ENCODE data around the gene ZDHHC4.

ZDHHC4 gene

DNA sequence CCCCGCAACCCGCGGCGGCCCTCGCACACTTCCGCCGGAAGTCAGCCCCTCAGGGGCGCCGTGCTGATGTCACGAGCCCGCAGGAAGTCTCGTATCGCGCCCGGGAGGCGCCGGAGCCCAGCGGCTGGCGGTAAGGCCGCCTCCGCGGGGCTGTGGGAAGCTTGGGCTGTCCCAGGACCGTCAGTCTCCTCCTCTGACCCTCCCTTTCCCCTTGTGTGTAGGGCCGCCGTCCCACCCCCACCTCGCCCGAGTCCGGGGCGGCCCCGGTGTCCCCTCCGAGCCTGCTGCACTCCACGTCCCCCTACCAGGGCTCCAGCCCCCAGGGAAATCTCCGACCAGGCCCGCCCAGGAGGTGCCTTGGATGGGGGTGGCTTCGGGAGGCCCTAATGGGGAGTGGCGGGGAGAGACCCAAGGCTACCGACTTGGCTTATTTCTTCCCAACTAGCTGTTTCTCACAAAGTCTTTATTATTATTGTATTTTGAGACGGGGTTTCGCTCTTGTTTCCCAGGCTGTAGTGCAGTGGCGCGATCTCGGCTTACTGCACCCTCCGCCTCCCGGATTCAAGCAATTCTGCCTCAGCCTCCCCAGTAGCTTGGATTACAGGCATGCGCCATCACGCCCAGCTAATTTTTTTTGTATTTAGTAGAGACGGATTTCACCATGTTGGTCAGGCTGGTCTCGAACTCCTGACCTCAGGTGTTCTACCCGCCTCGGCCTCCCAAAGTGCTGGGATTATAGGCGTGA lies at the start of gene ZDHHC4:
Gene ZDHHC4, plus strand, starts transcription at position 86 of the 745 bp plus-strand sequence. CDS start 3,108 bp downstream, outside the sequence.
- H3K27me3 ChIP-seq (ENCODE audit: insufficient read depth, low read length), result no peaks in the 10 kb centered on the region
- peak within 1 kb of the TSS; percentile 92 for H2AFZ ChIP-seq (ENCODE audit: low read length, unreplicated experiment)
- peak within 1 kb of the TSS; percentile 83 for H3K4me3 ChIP-seq (ENCODE audit: low read depth, low read length)
- peaks cover 8% of the 10 kb centered on the region for H3K79me2 ChIP-seq (ENCODE audit: control insufficient read depth, insufficient read depth, low read length, unreplicated experiment)
- H3K4me1 ChIP-seq (ENCODE audit: control insufficient read depth, insufficient read depth, low read length, unreplicated experiment), result no peaks in the 10 kb centered on the region
- peak within 1 kb of the TSS; percentile 80 for H3K27ac ChIP-seq (ENCODE audit: low read depth, low read length)
- H3K36me3 ChIP-seq (ENCODE audit: insufficient read depth, low read length), result 0 out of 2 replicates have a peak, but pooled peaks cover 5% of the 10 kb centered on the region

DNA sequence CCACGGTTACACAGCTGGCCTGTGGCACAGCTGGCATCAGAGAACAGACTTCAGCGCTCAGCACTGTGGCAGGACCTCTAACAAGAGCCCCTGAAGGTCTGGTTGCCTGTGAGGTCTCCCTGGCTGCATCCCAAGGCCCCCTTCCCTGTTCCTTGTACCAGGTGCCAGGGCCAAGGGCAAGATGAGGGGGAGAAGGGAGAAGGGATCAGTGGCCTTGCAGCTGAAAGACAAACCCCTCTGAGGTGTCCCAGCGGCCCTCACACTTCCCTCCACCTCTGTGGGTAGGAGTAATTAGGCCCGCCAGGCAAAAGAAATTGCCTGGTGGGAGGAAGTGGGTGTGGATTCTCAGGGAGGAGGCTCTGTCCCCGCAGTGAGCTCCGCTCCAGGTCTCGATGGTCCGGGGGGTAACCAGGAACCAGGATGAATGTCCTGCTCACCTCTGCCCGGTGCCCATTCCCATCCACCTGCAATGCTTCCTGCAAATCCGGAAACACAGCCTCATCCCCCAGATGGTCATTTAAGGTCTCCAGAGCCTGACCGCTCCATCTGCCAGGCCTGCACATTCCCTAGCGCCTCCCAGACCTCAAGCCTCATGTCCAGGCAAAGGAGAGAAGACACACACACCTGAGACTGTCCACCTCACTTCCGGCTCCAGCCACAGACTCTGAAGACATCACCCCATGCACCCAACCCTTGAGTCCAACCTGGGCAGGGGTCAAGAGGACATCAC lies 48.7 kb upstream of the ZDHHC4 start:
- Histone ChIP-seq H3K36me3 (ENCODE audit: insufficient read depth, low read length) (no peaks in the 10 kb centered on the region), H3K79me2 (ENCODE audit: control insufficient read depth, insufficient read depth, low read length, unreplicated experiment) (no peaks in the 10 kb centered on the region), H3K4me3 (ENCODE audit: low read depth, low read length) (no peak overlapping the region), H3K27ac (ENCODE audit: low read depth, low read length) (no peak overlapping the region), H3K4me1 (ENCODE audit: control insufficient read depth, insufficient read depth, low read length, unreplicated experiment) (no peaks in the 10 kb centered on the region), H2AFZ (ENCODE audit: low read length, unreplicated experiment) (no peak overlapping the region), H3K27me3 (ENCODE audit: insufficient read depth, low read length) (peaks cover 74% of the 10 kb centered on the region)

- H2AFZ ChIP-seq (ENCODE audit: low read length, unreplicated experiment), result no peak overlapping the region
- H3K4me3 ChIP-seq (ENCODE audit: low read depth, low read length), result no peak overlapping the region
Measured at GRCh38 chr7:6529643-6530042, 47.6 kb upstream of the ZDHHC4 start.

DNA sequence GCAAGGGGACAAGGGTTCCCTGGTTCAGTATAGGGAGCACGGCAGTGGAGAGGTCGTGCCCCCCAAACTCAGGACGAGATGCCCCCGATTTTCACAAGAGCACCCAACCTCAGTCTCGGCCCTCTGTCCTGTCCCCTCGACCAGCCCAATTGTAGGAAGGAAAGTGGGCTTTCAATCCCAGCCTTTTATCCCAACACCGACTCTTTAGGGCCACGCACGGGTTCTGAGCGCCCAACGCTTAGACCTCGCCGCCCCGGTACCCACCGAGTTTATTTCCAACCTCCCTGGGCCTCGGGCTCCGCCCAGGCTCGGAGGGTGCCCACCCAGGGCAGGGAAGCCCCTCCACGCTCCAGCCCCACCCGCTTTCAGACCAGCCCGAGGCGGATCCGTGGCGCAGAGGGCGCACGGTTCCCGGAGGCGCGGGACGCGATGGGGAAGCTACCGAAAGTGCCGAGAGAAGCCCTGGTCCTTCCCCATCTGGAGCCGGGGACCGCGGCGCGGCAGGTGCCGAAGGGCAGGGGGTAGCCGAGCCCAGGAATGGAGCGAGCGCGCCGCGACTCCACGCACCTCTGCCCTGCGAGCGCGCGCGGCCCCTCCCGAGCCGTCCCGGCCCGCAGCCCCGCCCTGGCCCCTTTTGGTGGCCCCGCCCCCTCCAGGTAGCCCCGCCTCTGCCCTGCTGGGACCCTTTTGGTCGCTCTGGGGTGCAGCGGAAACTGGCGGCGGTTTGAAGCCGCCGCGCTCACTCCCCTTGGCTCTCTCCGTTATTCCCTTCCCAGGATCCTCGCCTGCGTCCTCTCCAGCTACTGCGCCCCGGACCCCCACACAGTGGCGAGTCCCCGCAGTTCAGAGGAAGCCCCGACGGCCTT lies 46.4 kb upstream of the ZDHHC4 start:
- H2AFZ ChIP-seq (ENCODE audit: low read length, unreplicated experiment), result peak overlapping the region; percentile 45
- no peaks in the 10 kb centered on the region for H3K4me1 ChIP-seq (ENCODE audit: control insufficient read depth, insufficient read depth, low read length, unreplicated experiment)
- no peak overlapping the region for H3K27ac ChIP-seq (ENCODE audit: low read depth, low read length)
- peaks cover 65% of the 10 kb centered on the region for H3K27me3 ChIP-seq (ENCODE audit: insufficient read depth, low read length)
- H3K79me2 ChIP-seq (ENCODE audit: control insufficient read depth, insufficient read depth, low read length, unreplicated experiment), result no peaks in the 10 kb centered on the region
- peak overlapping the region; percentile 80 for H3K4me3 ChIP-seq (ENCODE audit: low read depth, low read length)
- no peaks in the 10 kb centered on the region for H3K36me3 ChIP-seq (ENCODE audit: insufficient read depth, low read length)

More at GRCh38 chr7:6529643-6530042, 47.6 kb upstream of the ZDHHC4 start:
- Histone ChIP-seq H3K4me1 (ENCODE audit: control insufficient read depth, insufficient read depth, low read length, unreplicated experiment) (no peaks in the 10 kb centered on the region), H3K79me2 (ENCODE audit: control insufficient read depth, insufficient read depth, low read length, unreplicated experiment) (no peaks in the 10 kb centered on the region), H3K27me3 (ENCODE audit: insufficient read depth, low read length) (peaks cover 68% of the 10 kb centered on the region), H3K36me3 (ENCODE audit: insufficient read depth, low read length) (no peaks in the 10 kb centered on the region), H3K27ac (ENCODE audit: low read depth, low read length) (no peak overlapping the region)

DNA sequence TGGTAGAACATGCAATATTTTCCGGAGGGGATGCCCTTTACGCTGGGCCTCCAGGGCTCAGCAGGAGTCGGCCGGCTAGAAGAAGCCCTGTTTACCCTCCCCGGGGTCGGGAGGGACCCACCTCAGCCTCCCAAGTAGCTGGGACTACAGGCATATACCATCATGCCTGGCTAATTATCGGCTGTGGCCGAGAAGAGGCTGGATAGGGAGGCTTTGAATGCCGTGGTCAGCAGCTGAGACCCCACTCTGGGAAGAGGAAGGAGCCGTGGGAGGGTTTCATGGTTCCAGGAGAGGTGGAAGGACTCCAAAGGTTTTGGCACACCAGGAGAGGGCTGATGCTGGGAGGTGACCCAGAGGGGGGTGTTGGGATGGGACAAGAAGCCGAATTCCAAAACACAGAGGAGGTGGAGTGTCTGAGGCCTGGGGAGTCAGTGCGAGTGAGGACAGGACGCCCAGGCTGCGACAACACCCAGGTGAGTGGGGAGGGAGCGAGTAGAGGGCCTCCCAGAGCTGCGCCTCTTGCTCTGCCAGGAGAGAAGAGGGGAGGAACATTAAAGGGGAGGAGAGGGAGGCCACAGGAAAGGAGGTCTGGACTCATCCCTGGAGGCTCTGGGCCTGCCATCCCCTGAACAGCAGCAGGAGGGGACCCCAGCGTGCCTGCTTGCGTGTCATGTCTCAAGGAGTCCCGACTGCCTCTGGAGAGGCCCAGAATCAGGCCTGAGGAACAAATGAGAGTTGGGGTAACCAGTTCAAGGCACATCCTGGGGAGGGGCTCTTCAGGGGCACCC lies 45.6 kb upstream of the ZDHHC4 start:
- H3K27me3 ChIP-seq (ENCODE audit: insufficient read depth, low read length), result peaks cover 65% of the 10 kb centered on the region
- H3K4me1 ChIP-seq (ENCODE audit: control insufficient read depth, insufficient read depth, low read length, unreplicated experiment), result no peaks in the 10 kb centered on the region
- H3K36me3 ChIP-seq (ENCODE audit: insufficient read depth, low read length), result no peaks in the 10 kb centered on the region
- peak overlapping the region; percentile 80 for H3K4me3 ChIP-seq (ENCODE audit: low read depth, low read length)
- no peak overlapping the region for H3K27ac ChIP-seq (ENCODE audit: low read depth, low read length)
- no peak overlapping the region for H2AFZ ChIP-seq (ENCODE audit: low read length, unreplicated experiment)
- no peaks in the 10 kb centered on the region for H3K79me2 ChIP-seq (ENCODE audit: control insufficient read depth, insufficient read depth, low read length, unreplicated experiment)

DNA sequence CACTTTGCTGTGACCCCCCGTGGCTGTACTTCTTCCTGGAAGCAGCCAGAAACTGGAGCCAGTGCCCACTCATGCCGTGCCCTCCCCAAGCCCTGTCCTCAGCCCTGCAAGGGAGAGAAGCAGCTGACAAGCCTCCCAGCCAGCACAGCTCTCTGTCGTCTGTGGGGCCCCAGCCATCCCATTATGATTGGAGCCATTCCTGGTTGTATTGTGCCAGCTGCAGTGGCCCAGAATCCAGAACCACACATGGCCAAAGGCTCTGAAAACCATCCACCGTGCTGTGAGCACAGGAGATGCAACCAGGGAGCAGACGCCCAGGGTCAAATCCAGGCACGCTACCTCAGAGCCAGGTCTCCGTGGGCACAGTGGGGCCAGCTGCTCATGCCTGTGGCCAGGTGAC lies 44.7 kb upstream of the ZDHHC4 start:
- Histone ChIP-seq H3K27ac (ENCODE audit: low read depth, low read length) (no peak overlapping the region), H3K4me3 (ENCODE audit: low read depth, low read length) (no peak overlapping the region), H3K36me3 (ENCODE audit: insufficient read depth, low read length) (no peaks in the 10 kb centered on the region), H2AFZ (ENCODE audit: low read length, unreplicated experiment) (no peak overlapping the region), H3K79me2 (ENCODE audit: control insufficient read depth, insufficient read depth, low read length, unreplicated experiment) (no peaks in the 10 kb centered on the region), H3K27me3 (ENCODE audit: insufficient read depth, low read length) (peaks cover 59% of the 10 kb centered on the region), H3K4me1 (ENCODE audit: control insufficient read depth, insufficient read depth, low read length, unreplicated experiment) (no peaks in the 10 kb centered on the region)

DNA sequence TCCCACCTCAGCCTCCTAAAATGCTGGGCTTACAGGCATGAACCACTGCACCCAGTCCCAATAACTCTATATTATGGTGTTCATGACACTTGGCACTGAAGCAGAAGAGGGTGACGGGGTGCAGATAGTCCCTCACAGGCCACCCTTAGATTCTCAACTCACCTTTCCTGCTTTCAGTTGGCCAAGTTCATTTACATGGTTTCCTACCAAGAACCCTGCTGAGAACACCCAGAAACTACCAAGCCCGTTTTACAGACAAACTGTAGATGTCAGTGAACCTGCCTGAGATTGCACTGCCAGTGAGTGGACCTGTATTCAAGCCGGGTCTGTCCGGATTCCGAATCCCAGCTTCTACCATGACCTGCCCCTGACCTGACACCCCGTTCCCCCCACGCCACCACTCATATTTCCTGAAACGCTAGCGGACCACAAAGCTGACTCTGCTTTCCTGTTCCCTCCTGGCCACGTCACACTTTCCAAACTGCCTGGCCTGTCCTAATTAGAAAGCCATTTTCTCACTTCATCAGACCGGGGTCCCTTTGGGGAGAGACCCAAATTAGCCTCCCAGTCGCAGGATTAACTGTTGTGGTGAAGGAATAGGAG lies 43.3 kb upstream of the ZDHHC4 start:
- Histone ChIP-seq H3K27me3 (ENCODE audit: insufficient read depth, low read length) (peaks cover 55% of the 10 kb centered on the region), H3K4me1 (ENCODE audit: control insufficient read depth, insufficient read depth, low read length, unreplicated experiment) (no peaks in the 10 kb centered on the region), H3K36me3 (ENCODE audit: insufficient read depth, low read length) (no peaks in the 10 kb centered on the region), H3K4me3 (ENCODE audit: low read depth, low read length) (no peak overlapping the region), H2AFZ (ENCODE audit: low read length, unreplicated experiment) (no peak overlapping the region), H3K27ac (ENCODE audit: low read depth, low read length) (no peak overlapping the region), H3K79me2 (ENCODE audit: control insufficient read depth, insufficient read depth, low read length, unreplicated experiment) (no peaks in the 10 kb centered on the region)

GRCh38 chr7:6536262-6537260 lies 40.7 kb upstream of the ZDHHC4 start:
- Histone ChIP-seq H3K79me2 (ENCODE audit: control insufficient read depth, insufficient read depth, low read length, unreplicated experiment) (no peaks in the 10 kb centered on the region), H3K36me3 (ENCODE audit: insufficient read depth, low read length) (no peaks in the 10 kb centered on the region), H2AFZ (ENCODE audit: low read length, unreplicated experiment) (peak overlapping the region; percentile 56), H3K27ac (ENCODE audit: low read depth, low read length) (no peak overlapping the region), H3K4me1 (ENCODE audit: control insufficient read depth, insufficient read depth, low read length, unreplicated experiment) (no peaks in the 10 kb centered on the region), H3K4me3 (ENCODE audit: low read depth, low read length) (peak overlapping the region; percentile 66), H3K27me3 (ENCODE audit: insufficient read depth, low read length) (peaks cover 34% of the 10 kb centered on the region)

DNA sequence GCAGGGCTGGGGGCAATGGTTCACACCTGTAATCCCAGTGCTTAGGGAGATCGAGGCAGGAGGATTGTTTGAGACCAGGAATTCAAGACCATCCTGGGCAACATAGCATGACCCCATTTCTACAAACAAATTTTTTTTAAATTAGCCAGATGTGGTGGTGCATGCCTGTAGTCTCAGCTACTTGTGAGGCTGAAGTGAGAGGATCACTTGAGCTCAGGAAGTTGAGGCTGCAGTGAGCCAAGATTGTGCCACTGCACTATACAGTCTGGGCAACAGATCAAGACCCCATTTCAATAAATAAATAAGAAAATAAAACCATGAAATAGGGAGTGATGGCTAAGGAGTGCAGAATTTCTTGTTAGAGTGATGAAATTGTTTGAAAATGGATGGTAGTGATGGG lies 34.9 kb upstream of the ZDHHC4 start:
- Histone ChIP-seq H3K79me2 (ENCODE audit: control insufficient read depth, insufficient read depth, low read length, unreplicated experiment) (no peaks in the 10 kb centered on the region), H3K27me3 (ENCODE audit: insufficient read depth, low read length) (peaks cover 6% of the 10 kb centered on the region; the same call in 1 of the 2 replicates), H3K27ac (ENCODE audit: low read depth, low read length) (no peak overlapping the region), H3K4me1 (ENCODE audit: control insufficient read depth, insufficient read depth, low read length, unreplicated experiment) (no peaks in the 10 kb centered on the region), H3K4me3 (ENCODE audit: low read depth, low read length) (no peak overlapping the region), H3K36me3 (ENCODE audit: insufficient read depth, low read length) (no peaks in the 10 kb centered on the region), H2AFZ (ENCODE audit: low read length, unreplicated experiment) (no peak overlapping the region)

All from ACC112 (cell line).